Measurements from ENCODE around the gene BAHCC1.

The BAHCC1 gene

GRCh38 chr17:81457401-81457800 is 62.1 kb downstream of the BAHCC1 start:
- TF ChIP-seq CTCF (IDR thresholded peaks at IDR 0.05; ENCODE audit: borderline replicate concordance, control extremely low read depth, extremely low read depth, insufficient read depth, missing control alignments) = no peak
- in situ Hi-C loops (cut with MboI; ENCODE audit: low sequenced_read_pairs, unreplicated experiment) = no loop called here
- no peak for DNase-seq (ENCODE audit: low spot score)

- no peak for DNase-seq (ENCODE audit: low spot score)
- in situ Hi-C loops (cut with MboI; ENCODE audit: low sequenced_read_pairs, unreplicated experiment) = no loop called here
- TF ChIP-seq CTCF (IDR thresholded peaks at IDR 0.05; ENCODE audit: borderline replicate concordance, control extremely low read depth, extremely low read depth, insufficient read depth, missing control alignments) = no peak
Observed at GRCh38 chr17:81457917-81458555, 62.8 kb downstream of the BAHCC1 start.

- no peak for DNase-seq (ENCODE audit: low spot score)
- in situ Hi-C loops (cut with MboI; ENCODE audit: low sequenced_read_pairs, unreplicated experiment) = no loop called here
- TF ChIP-seq CTCF (IDR thresholded peaks at IDR 0.05; ENCODE audit: borderline replicate concordance, control extremely low read depth, extremely low read depth, insufficient read depth, missing control alignments) = no peak
Observed at GRCh38 chr17:81458628-81459027, 63.4 kb downstream of the BAHCC1 start.

DNA sequence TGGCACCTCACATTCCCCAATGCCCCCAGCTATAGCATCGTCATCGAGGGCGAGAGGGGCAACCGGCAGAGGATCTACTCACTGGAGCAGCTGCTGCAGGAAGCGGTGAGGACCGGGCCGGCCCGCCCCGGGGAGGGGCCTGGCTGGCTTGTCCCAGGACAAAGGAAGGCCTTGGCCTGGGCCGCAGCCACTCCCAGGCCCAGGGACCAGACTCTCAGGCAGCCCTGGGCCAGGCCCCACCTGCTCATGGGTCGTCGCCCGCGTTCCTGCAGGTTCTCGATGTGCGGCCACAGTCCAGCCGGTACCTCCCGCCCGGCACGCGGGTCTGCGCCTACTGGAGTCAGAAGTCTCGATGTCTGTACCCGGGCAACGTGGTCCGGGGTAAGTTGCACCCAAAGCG is 64.0 kb downstream of the BAHCC1 start:
- no peak for DNase-seq (ENCODE audit: low spot score)
- in situ Hi-C loops (cut with MboI; ENCODE audit: low sequenced_read_pairs, unreplicated experiment) = no loop called here
- TF ChIP-seq CTCF (IDR thresholded peaks at IDR 0.05; ENCODE audit: borderline replicate concordance, control extremely low read depth, extremely low read depth, insufficient read depth, missing control alignments) = no peak

DNA sequence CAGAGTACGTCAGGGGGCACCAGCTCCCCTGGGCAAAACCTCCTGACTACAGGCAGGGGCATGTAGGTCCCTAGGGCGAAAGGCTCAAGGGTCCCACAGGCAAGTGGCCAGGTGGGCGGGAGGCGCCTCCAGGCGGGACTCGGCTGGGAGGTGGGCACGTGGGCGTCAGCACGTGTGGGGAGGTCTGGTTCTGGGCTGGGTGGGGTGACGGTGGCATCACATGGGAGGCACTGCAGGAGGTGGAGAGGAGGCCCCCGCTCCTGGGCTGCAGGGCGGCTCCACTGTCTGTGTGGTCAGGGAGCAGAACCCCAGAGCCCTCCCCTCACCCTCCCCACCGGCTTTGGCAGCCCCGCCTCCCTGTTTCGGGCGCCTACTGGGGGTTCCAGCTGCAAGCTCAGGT is 64.6 kb downstream of the BAHCC1 start:
- in situ Hi-C loops (cut with MboI; ENCODE audit: low sequenced_read_pairs, unreplicated experiment) = no loop called here
- no peak for TF ChIP-seq CTCF (IDR thresholded peaks at IDR 0.05; ENCODE audit: borderline replicate concordance, control extremely low read depth, extremely low read depth, insufficient read depth, missing control alignments)
- no peak for DNase-seq (ENCODE audit: low spot score)

DNA sequence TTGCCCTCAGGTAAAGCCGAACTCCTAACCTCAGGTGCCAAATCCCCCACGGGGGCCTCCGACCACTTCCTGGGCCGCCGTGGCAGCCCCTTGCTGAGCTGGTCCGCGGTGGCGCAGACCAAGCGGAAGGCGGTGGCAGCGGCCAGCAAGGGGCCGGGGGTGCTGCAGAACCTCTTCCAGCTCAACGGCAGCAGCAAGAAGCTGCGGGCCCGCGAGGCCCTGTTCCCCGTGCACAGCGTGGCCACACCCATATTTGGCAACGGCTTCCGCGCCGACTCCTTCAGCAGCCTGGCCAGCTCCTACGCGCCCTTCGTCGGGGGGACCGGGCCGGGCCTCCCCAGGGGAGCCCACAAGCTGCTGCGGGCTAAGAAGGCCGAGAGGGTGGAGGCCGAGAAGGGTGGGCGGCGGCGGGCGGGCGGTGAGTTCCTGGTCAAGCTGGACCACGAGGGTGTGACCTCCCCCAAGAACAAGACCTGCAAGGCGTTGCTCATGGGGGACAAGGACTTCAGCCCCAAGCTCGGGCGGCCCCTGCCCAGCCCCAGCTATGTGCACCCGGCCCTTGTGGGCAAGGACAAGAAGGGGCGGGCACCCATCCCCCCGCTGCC is 65.7 kb downstream of the BAHCC1 start:
- DNase-seq (ENCODE audit: low spot score) = no peak
- in situ Hi-C loops (cut with MboI; ENCODE audit: low sequenced_read_pairs, unreplicated experiment) = no loop called here
- TF ChIP-seq CTCF (IDR thresholded peaks at IDR 0.05; ENCODE audit: borderline replicate concordance, control extremely low read depth, extremely low read depth, insufficient read depth, missing control alignments) = no peak

All from GM13976 (cell line).